ENCODE results near the gene CEACAM18. TPM values are rescaled to one million over a fixed set of nuclear protein-coding genes. Genes with fewer than 3 reads are reported as not detected.

Gene CEACAM18
- polyA plus RNA-seq, 1 of the 3 experiments (the other 2 are of a cell fraction): not detected

DNA sequence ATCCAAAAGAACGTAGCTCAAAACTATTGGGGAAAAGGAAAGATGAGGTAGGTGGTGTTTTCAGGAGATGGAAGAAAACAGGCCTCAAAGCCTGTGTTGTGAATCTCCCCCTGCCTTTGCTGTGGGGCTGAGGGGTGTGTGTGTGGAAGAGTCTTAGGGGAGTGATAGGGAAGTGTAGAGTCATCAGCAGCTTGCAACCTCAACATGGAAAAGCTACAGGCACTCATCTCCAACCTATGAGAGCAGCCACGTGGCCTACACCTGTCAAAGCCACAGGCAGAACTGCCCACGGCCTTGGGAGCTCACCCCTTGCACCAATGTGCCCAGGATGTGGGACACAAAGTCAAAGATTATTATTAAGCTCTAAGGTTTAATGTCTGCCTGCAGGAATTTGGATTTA, 27.6 kb downstream of the CEACAM18 start:
- TF ChIP-seq NFIC (IDR thresholded peaks at IDR 0.05; ENCODE audit: borderline replicate concordance) (no peak), MEF2A (IDR thresholded peaks at IDR 0.05; ENCODE audit: borderline replicate concordance, low read depth) (no peak), JUND (IDR thresholded peaks at IDR 0.05) (no peak), TCF12 (IDR thresholded peaks at IDR 0.05) (no peak), FOXM1 (IDR thresholded peaks at IDR 0.05; ENCODE audit: low read depth) (no peak), FOXJ3 (CRISPR knock-in tag; IDR thresholded peaks at IDR 0.05) (no peak), ELF1 (IDR thresholded peaks at IDR 0.05) (no peak), RCOR1 (IDR thresholded peaks at IDR 0.05; ENCODE audit: low read length) (no peak)
- TF ChIP-seq, protein P1, sequence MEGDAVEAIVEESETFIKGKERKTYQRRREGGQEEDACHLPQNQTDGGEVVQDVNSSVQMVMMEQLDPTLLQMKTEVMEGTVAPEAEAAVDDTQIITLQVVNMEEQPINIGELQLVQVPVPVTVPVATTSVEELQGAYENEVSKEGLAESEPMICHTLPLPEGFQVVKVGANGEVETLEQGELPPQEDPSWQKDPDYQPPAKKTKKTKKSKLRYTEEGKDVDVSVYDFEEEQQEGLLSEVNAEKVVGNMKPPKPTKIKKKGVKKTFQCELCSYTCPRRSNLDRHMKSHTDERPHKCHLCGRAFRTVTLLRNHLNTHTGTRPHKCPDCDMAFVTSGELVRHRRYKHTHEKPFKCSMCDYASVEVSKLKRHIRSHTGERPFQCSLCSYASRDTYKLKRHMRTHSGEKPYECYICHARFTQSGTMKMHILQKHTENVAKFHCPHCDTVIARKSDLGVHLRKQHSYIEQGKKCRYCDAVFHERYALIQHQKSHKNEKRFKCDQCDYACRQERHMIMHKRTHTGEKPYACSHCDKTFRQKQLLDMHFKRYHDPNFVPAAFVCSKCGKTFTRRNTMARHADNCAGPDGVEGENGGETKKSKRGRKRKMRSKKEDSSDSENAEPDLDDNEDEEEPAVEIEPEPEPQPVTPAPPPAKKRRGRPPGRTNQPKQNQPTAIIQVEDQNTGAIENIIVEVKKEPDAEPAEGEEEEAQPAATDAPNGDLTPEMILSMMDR (IDR thresholded peaks at IDR 0.05): no peak
- TF ChIP-seq, protein P2, sequence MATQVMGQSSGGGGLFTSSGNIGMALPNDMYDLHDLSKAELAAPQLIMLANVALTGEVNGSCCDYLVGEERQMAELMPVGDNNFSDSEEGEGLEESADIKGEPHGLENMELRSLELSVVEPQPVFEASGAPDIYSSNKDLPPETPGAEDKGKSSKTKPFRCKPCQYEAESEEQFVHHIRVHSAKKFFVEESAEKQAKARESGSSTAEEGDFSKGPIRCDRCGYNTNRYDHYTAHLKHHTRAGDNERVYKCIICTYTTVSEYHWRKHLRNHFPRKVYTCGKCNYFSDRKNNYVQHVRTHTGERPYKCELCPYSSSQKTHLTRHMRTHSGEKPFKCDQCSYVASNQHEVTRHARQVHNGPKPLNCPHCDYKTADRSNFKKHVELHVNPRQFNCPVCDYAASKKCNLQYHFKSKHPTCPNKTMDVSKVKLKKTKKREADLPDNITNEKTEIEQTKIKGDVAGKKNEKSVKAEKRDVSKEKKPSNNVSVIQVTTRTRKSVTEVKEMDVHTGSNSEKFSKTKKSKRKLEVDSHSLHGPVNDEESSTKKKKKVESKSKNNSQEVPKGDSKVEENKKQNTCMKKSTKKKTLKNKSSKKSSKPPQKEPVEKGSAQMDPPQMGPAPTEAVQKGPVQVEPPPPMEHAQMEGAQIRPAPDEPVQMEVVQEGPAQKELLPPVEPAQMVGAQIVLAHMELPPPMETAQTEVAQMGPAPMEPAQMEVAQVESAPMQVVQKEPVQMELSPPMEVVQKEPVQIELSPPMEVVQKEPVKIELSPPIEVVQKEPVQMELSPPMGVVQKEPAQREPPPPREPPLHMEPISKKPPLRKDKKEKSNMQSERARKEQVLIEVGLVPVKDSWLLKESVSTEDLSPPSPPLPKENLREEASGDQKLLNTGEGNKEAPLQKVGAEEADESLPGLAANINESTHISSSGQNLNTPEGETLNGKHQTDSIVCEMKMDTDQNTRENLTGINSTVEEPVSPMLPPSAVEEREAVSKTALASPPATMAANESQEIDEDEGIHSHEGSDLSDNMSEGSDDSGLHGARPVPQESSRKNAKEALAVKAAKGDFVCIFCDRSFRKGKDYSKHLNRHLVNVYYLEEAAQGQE (IDR thresholded peaks at IDR 0.05; ENCODE audit: low read depth, low read length): no peak
- TF ChIP-seq, protein P3, sequence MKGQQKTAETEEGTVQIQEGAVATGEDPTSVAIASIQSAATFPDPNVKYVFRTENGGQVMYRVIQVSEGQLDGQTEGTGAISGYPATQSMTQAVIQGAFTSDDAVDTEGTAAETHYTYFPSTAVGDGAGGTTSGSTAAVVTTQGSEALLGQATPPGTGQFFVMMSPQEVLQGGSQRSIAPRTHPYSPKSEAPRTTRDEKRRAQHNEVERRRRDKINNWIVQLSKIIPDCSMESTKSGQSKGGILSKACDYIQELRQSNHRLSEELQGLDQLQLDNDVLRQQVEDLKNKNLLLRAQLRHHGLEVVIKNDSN (IDR thresholded peaks at IDR 0.05; ENCODE audit: borderline replicate concordance, low read depth): no peak

GRCh38 chr19:51507192-51507591, 28.9 kb downstream of the CEACAM18 start:
- Histone ChIP-seq H3K4me2 (no peak overlapping the region), H3K27me3 (ENCODE audit: insufficient read depth) (peaks cover 31% of the 10 kb centered on the region; the same call in 1 of the 2 replicates), H3K27ac (ENCODE audit: low read depth in 2 of 2, low read length in 1 of 2) (no peak overlapping the region), H3K9ac (no peak overlapping the region), H3K9me2 (no peaks in the 10 kb centered on the region), H3K36me3 (replicated peaks in 1 of 2; ENCODE audit: control insufficient read depth in 1 of 2, insufficient read depth in 2 of 2, low read length in 1 of 2) (no peaks in the 10 kb centered on the region), H4K20me1 (ENCODE audit: insufficient read depth) (no peaks in the 10 kb centered on the region), H3K4me3 (ENCODE audit: low read depth in 2 of 2, low read length in 1 of 2) (no peak overlapping the region), H2AFZ (ENCODE audit: low read depth) (no peak overlapping the region), H3K79me2 (ENCODE audit: insufficient read depth) (no peaks in the 10 kb centered on the region), H3K4me1 (ENCODE audit: control insufficient read depth in 1 of 2, insufficient read depth in 2 of 2, low read depth in 1 of 2, low read length in 1 of 2) (no peaks in the 10 kb centered on the region), H3F3A (replicated peaks; ENCODE audit: insufficient read depth) (no peaks in the 10 kb centered on the region), H3K9me3 (no peaks in the 10 kb centered on the region)
- ChIA-PET CTCF (interaction anchor here (1.0 to 2.0 kb wide), 2 partner anchors 34 to 150 kb away, joined by 3 to 6 read pairs; no protein-coding TSS in a partner anchor), POLR2A (no interaction called here)
- no peak for DNase-seq
- 3% methylated on average over 3 of the region's 3 CpGs for WGBS (ENCODE audit: low lambda C conversion rate)
- TF ChIP-seq FOSL2 (IDR thresholded peaks at IDR 0.05; ENCODE audit: borderline replicate concordance, low read depth): no peak
- TF ChIP-seq TCF12 (IDR thresholded peaks at IDR 0.05): no peak
- TF ChIP-seq ELF1 (IDR thresholded peaks at IDR 0.05): no peak
- no peak for TF ChIP-seq MEF2A (IDR thresholded peaks at IDR 0.05; ENCODE audit: borderline replicate concordance, low read depth)
- TF ChIP-seq TEAD4 (IDR thresholded peaks at IDR 0.05; ENCODE audit: borderline replicate concordance, insufficient read depth): no peak
- TF ChIP-seq SMC3 (IDR thresholded peaks at IDR 0.05; ENCODE audit: low read depth, low read length): no peak
- no peak for TF ChIP-seq NRF1 (IDR thresholded peaks at IDR 0.05; ENCODE audit: low read depth, low read length)
- no peak for TF ChIP-seq RAD21 (IDR thresholded peaks at IDR 0.05; ENCODE audit: low read length)
- no peak for TF ChIP-seq CHD2 (IDR thresholded peaks at IDR 0.05; ENCODE audit: low read length, partially characterized antibody)
- no peak for TF ChIP-seq NFIC (IDR thresholded peaks at IDR 0.05; ENCODE audit: borderline replicate concordance)
- TF ChIP-seq, protein P4, sequence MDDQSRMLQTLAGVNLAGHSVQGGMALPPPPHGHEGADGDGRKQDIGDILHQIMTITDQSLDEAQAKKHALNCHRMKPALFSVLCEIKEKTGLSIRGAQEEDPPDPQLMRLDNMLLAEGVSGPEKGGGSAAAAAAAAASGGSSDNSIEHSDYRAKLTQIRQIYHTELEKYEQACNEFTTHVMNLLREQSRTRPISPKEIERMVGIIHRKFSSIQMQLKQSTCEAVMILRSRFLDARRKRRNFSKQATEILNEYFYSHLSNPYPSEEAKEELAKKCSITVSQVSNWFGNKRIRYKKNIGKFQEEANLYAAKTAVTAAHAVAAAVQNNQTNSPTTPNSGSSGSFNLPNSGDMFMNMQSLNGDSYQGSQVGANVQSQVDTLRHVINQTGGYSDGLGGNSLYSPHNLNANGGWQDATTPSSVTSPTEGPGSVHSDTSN (IDR thresholded peaks at IDR 0.05): no peak
- TF ChIP-seq MAX (IDR thresholded peaks at IDR 0.05; ENCODE audit: low read depth): no peak
- no peak for TF ChIP-seq TAF1 (IDR thresholded peaks at IDR 0.05; ENCODE audit: borderline replicate concordance, low read depth, low read length)
- TF ChIP-seq RXRA (IDR thresholded peaks at IDR 0.05; ENCODE audit: borderline replicate concordance, low read depth): no peak
- no peak for TF ChIP-seq RFX5 (IDR thresholded peaks at IDR 0.05; ENCODE audit: low read length)
- no peak for TF ChIP-seq SIN3A (IDR thresholded peaks at IDR 0.05; ENCODE audit: borderline replicate concordance, low read depth, low read length)

More for the DNA sequence above, 27.6 kb downstream of the CEACAM18 start:
- Histone ChIP-seq H3F3A (replicated peaks; ENCODE audit: insufficient read depth) (no peaks in the 10 kb centered on the region), H2AFZ (ENCODE audit: low read depth) (no peak overlapping the region), H3K4me3 (ENCODE audit: low read depth in 2 of 2, low read length in 1 of 2) (no peak overlapping the region), H3K36me3 (replicated peaks in 1 of 2; ENCODE audit: control insufficient read depth in 1 of 2, insufficient read depth in 2 of 2, low read length in 1 of 2) (no peaks in the 10 kb centered on the region), H3K9me2 (no peaks in the 10 kb centered on the region), H4K20me1 (ENCODE audit: insufficient read depth) (no peaks in the 10 kb centered on the region), H3K79me2 (ENCODE audit: insufficient read depth) (no peaks in the 10 kb centered on the region), H3K27ac (ENCODE audit: low read depth in 2 of 2, low read length in 1 of 2) (no peak overlapping the region), H3K4me2 (no peak overlapping the region), H3K27me3 (ENCODE audit: insufficient read depth) (peaks cover 20% of the 10 kb centered on the region; the same call in 1 of the 2 replicates), H3K4me1 (ENCODE audit: control insufficient read depth in 1 of 2, insufficient read depth in 2 of 2, low read depth in 1 of 2, low read length in 1 of 2) (no peaks in the 10 kb centered on the region), H3K9me3 (no peaks in the 10 kb centered on the region), H3K9ac (no peak overlapping the region)
- CTCF ChIA-PET: interaction anchor here (0.7 to 2.0 kb wide), 4 partner anchors 9 to 108 kb away, joined by 3 to 6 read pairs (median 4); no protein-coding TSS in a partner anchor
- POLR2A ChIA-PET: no interaction called here
- no peak for DNase-seq
- WGBS (ENCODE audit: low lambda C conversion rate): 3% methylated on average over 3 of the region's 3 CpGs

Data from SK-N-SH (cell line).